ENCODE data around the gene HOXB5.

The HOXB5 gene

DNA sequence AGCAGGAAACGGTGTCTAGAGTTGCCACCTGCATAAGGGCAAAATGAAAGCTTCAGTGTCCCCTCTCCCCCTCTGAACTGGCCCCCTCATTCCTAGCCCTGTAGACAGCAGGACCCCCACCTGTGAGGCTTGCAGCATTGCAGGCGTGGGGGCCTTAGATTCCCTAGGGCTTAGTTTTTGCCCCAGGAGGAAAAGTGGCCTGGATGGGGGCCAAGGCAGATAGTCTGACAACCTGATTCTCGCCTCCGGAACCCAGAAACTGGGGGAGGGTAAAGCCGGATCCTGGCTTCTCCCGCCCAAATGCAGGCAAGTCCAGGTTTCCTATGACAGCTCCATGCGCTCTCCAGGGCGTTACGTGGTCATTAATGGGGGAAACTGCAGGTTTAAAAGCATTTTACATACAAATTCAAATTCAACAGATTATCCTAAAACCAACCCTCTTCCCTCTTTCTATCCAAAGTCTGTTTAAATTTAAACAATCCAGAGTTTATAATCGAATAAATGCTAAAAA is 11.9 kb upstream of the HOXB5 start:
- H3K4me3 ChIP-seq (ENCODE audit: low read depth, low read length): no peak overlapping the region

DNA sequence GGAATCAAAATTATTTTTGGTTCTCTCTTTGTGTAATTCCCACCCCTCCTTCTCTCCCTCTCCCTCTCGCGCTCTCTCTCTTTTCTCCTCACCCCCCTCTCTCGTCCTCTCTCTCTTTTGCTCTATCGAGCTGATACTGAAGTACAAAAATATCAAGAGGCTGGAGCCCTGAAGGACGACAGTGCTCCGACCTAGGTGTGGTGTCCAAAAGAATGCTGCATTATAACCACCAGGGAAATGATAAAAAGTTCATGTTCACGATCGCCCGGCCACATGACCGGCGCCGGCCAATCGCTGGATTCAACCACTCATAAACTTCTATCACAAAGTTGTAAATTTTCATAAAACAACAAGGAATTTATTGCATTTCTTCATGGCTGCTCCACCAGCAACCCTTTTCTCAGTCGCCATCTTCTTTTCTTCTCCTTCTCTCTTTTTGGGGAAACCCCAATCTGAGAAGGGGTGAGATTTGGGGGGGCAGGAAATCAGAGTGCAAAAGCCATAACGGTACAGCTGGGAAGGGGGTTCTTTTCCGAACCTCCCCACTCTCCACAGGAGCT is 11.3 kb upstream of the HOXB5 start, which contains the start of gene HOXB6:
TSS of gene HOXB6 (minus strand) at position 217 of the 560 bp plus-strand sequence. CDS start 6,836 bp downstream, outside the sequence.
- no peak within 1 kb of the TSS for H3K4me3 ChIP-seq (ENCODE audit: low read depth, low read length)

DNA sequence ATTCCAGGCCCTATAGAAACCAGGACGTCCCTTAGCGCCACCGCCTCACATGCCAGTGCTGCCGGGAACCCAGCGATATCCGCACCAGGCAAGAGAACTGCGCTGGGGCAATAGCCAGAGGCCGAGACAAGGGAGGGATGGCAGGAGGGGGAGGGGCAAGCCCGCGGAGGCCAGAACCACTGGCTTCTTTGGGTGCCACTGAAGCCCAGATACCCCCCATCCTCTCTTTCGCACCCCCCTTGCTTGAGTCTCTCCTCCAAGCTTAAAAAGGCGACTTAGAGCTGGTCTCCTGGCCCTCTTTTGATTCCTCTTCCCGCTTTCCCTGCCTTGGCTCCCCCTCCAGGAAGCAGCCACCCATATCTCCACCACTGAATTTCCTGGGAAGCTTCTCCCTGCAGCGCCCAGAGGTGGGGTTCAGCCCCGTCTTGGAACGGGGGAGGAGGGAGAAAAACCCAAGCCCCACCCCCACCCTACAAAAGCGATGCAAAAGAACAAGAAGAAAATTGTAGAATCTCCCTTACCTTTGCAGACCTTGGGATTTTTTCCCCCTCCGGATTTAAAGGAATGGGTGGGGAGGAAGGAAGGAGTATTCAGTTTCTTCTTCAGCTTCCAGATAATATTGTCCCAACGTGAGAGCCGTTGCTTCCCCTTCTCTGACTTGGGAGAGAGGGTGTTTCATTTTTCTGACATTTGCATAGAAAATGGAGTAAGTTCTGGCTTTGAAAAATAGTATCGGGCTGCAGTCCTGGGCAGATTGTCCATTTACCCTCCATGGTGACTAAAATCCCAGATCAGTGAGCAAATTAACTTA is 10.6 kb upstream of the HOXB5 start:
- H3K4me3 ChIP-seq (ENCODE audit: low read depth, low read length): no peak overlapping the region

DNA sequence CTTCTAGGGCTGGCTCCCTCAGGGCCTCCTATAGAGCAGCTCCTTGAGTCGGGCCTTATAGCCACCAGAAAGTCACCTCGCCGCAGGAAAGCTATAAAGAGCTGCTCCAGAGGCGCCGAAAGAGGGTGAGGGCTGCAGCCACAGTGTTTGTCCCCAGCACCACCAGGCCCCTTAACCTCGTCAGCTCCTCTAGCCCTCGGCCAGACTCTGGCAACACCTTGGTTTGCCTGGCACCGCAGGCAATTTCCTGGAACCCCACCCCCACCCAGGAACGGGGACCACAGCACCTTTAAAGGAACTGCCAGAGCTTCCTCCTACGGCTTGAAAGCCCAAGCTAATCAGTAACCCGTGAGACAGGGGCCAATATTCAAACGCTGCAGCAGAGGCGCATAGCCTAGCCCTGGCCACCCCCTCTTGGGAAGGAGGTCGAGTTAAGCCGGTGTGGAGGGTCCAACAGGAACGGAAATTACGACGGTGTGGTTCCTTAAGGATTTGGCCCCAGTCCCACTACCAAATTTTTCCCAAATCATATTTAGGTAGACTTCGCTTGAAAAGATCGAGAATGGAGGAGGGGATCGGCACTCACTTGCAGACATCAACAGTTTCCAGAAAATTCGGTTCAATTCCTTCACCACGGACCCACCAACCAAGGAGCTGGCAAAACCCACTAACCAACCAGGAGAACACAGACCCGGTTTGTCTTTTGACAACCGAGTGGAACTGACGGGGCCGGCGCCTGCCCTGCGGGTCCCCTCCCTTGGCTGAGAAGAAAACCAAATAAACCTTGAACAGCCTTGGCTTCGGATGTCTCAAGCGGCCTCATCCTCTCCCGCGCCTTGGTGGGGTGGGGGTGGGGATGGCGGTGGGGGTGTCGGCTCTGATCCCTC is 8.2 kb upstream of the HOXB5 start:
- H3K4me3 ChIP-seq (ENCODE audit: low read depth, low read length): no peak overlapping the region

DNA sequence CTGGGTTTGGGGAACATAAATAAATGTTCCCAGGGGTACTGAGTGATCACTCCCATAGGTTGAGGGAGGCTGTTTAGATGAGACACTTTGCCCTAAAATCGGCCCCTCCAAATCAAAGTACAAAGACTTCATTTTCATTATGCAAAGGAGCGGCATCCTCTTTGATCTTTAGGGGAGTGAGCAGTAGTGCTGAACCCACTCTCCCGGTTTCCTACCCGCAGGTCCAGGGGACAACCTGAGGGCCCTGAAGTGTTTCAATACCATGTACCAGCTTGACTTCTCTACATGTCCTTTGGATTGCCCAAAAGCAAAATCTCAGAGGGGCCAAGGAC is 7.6 kb upstream of the HOXB5 start:
- H3K4me3 ChIP-seq (ENCODE audit: low read depth, low read length): no peak overlapping the region

DNA sequence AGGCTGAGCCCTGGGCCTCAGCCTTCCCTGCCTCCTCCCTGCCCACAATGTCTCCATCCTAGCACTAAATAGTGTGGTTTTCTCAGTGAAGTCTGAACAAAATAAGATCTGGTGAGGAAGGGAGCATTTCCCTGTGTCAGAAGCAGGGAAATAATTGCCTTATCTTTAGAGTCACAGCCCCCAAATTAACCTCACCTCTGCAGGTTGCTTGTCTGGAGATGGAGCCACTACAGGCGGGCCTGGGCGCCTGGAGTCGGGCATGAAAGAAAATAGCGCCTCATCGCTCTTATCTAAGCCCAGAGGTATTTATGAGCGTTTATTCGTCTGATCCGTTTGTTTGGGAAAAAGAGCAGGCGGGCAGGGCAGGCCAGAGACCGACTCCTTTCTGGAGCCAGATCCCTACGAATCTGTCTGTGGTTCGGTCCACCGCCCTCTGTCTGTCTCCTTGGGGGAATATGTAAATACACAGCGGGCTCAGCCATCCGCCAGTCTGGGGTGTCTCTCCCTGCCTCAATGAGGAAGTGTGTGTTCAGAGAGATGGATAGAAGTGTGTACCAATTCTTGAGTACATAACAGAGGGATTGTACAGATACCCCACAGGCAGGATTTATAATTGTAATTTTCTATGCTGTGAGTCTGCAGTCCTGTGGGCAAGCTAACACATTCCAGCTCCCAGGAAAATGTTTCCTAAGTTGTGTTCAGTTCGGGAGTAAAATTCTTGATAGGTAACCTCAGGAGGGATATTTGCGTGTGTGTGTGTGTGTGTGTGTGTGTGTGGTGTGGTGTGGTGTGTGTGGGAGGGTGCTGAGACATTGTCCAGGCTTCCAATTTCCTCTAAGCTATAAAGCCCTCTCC is 6.9 kb upstream of the HOXB5 start:
- H3K4me3 ChIP-seq (ENCODE audit: low read depth, low read length): no peak overlapping the region

DNA sequence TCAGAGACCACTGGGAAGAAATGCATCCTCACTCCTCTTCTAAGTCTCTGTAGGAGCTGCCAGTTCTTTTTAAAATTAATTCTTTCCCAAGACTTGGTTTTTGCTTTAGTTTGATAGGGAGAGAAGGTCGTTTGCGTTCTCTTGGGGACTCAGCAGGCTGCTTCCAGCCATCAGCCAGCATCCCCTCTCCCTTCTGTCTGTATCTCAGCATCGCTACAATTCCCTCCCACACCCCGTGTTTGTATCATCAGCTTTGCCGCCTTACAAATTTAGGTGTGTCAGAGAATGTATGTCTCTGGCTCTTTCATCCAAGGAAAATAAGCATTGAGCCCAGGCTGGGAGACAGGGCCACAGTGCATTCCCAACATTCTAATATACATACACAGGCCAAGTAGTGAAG is 5.8 kb upstream of the HOXB5 start:
- no peak overlapping the region for H3K4me3 ChIP-seq (ENCODE audit: low read depth, low read length)

DNA sequence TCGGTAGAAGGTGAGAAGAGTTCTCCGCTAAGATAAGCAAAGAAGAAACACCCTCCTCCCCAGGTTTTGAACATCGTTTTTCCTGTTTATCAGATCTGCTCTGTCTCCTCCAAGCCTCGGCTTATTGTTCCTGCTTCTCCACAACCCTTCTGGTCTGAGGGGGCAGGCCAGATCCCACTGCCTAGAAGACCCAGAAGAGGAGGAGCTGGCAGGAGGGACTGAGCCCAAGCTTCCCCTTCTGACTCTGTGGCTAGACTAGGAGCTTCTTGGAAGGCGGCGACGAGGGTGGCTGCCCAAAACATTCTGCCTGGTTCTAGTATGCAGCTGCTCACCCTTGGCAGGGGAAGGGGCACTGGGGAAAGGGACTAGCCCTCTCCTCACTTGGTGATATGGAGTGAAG is 5.2 kb upstream of the HOXB5 start:
- no peak overlapping the region for H3K4me3 ChIP-seq (ENCODE audit: low read depth, low read length)

DNA sequence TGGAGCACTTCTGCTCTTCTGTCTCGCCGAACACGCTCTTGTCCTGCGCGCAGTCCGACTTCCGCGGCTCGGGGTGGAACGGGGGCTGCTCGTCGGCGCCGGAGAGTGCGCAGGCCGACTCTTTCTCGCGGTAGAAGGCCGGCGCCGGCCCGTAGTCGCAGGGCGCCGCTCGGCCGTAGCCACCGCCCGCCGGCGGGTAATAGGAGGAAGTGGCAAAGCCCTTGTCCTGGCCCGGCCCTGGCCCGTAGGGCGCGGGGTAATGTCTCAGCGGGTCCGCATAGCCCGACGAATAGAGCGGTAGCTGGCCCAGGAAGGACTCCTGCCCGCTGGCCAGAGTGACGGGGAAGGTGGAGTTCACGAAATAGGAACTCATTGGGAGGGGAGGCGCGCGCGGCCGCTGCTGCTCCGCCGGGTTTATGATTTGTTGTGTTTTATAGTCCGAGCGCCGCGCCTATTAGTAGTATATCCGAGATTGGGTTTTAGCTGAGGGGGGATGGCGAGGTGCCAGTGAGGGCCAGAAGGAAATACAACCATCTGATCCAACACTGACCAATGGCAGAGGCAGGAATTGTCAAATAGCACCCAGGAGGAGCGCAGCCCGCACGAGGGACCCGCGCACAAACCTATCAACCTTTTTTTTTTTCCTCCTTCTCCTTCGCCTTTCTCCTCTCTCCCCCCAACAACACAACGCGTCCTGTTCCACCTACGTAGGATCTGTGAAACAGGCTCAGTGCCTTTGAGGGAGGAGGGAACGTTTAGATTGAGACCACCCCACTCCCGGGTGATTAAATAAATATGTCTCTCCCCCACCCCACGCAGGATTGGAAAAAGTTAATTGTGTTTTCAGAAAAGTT is 4.4 kb upstream of the HOXB5 start:
- H3K4me3 ChIP-seq (ENCODE audit: low read depth, low read length): no peak overlapping the region

DNA sequence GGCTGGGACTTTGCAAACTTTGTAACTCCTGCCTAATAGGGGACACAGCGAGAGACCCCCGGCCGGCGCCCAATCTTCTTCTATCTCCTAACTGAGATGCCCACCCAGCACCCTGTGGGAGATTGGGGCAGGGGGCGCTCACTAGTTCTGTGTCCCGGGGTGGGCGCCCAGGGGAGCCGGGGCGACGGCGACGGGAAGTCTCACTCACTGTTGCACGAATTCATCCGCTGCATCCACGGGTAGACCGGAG is 3.9 kb upstream of the HOXB5 start:
- H3K4me3 ChIP-seq (ENCODE audit: low read depth, low read length): no peak overlapping the region

DNA sequence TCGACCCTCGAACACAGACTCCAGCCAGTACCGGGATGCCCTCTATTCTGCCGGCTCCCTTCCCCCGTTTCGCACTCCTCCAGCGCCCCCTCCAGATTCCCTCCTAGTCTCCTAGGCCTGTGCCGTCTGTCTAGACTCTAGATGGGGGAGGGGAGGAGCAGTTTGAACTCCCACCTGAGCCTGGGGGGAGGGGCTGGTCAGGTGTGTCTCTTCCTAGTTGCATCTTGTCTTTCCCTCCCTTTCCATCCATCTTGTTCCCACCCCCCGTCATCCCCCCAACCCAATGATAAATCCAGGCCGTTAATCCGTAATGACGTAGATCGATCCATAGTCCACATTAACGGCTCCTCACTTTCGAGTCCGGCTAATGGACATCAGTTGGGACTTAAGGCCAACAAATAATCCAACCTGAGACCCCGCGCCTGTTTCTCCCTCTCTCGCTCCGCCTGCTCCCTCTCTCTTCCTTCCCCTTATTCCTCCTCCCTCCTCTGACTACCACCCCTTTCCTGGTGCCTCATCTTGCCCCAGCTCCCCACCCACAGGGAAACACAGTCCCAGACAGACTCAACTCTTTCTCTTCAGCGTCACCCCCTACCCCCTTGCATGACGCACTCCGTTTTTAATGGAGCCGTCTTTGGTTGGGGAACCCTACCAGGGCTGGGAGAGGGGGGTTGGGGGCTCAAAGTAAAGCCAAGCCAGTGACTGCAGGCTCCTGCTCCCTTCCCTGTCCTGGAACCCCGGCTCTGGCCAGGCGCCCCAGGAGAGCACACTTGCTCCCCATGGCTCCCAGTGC is 3.4 kb upstream of the HOXB5 start:
- no peak overlapping the region for H3K4me3 ChIP-seq (ENCODE audit: low read depth, low read length)

DNA sequence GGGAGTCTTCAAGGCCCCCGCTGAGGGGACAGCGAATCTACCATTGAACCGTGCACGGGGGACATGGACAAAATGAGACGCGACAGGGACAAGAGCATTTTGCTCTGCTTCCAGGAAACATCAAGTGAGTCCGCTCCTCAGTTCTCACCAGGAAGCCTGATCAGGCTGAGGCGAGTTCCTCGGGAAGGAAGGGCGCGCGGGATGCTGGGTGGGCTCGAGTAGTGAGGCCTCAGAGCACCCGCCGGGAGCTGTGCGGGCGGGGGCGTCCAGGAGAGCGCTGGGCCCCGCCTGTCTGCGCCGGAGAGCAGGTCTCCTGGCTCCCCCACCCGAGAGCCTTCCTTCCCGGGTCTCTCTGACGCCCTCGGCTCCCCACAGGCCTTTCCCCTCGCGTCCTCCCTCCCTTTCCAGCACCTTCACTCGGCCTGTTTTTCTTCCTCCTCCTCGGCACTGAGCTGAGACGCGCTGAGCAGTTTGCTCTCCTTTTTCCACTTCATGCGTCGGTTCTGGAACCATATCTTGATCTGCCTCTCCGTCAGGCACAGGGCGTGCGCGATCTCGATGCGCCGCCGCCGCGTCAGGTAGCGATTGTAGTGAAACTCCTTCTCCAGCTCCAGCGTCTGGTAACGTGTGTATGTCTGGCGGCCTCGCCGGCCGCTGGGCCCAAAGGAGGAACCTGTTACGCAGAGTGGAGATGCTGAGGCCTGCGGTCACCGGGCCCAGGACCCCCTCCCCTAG is 2.6 kb upstream of the HOXB5 start:
- no peak overlapping the region for H3K4me3 ChIP-seq (ENCODE audit: low read depth, low read length)

DNA sequence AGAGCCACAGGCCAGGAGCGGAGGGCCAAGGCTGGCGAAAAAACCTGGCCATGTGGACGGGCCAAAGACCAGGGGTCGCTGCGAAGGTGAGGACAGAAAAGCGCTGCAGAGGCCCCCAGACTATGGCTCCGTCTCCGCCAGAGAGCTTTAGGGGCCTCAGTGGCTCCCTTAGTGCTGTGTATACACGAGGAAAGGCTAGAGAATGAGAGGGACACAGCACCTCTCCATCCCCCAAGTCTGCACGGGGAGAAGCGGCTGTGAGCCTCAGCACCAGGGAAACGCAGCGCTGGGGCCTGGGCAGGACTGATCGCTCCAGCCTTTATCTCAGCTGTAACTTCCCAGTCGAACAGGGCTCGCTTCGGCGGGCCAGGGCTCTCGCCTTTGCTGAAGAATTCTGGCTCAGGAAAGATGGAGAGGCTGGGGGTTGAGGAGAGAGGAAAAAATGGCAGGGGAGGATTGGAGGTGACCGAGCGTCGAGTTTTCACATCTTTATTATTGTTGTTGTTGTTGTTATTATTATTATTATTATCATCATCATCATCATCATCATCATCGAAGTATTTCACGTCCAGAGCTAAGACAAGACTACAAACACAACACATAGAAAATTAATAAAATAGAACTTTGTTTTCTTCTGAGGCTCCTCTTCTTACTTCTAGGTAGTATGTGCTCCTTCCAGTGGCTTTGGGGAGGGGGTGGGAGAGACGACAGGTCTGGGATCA is 1.9 kb upstream of the HOXB5 start:
- no peak overlapping the region for H3K4me3 ChIP-seq (ENCODE audit: low read depth, low read length)

DNA sequence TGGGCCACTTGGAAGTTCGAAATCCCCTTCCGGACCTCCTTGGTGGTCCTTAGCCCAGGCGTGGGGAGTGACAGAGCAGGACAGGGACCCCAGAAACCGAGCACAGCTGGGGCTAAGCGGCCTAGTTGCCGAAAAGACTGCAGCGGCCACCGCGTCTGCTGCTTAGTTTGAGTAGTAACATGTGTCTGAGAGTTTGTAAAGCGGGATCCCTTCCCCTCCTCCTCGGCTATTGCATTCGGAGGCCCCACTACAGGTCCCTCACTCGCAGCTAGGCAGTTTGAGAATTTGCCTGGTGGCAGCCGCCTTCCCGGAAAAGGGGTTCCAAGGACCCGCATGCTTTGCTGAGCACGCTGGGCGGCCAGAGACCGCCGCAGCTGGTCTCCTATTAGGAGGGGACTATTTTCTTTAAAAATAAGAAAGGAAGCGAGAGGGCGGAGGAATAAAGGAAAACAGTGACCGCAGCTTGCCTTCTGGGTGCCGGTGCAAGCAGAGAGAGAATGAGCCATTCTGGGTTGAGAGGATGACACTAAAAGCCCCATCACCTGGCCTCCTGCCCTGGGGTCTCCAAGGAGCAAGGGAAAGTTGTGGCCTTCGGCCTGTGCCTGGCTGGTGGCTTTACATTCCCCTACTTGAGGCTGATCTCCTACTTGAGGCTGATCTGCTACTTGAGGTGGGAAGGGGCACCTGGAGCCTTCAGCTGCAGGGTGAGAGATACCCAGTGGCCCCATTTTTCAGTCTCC is 1.1 kb upstream of the HOXB5 start:
- H3K4me3 ChIP-seq (ENCODE audit: low read depth, low read length): no peak overlapping the region

DNA sequence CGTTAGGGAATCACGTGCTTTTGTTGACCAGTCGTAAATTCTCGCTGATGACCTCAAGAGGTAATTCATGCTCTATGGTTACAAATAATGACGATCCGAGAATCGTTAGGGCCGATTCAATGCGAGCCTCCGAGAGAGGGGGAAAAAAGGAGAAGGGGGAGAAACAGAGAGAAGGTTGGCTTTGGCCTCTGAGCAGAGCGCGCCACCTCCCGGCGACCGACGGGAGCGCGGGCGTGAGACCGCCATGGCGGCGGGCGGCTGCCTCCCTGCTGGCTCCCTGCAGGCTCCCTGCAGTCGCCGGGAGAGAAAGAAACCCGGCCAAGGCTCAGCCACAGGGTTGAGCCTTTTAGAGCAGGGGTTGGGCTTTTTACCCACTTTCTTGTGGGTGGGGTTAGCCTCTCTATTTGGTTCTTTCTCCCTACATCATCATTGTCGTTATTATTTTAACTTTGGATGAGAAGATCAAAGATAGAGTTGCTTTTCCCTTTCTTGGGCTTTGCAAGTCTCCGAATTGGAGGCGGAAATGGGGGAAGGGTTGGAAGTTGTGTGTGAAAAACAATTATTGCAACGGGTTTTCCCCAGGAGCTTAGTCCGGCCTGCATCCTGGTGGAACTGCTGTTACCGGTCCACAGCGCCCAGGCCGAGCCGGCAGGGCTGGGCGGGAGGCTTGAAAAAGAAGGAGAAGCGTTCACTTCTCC is 410 bp upstream of the HOXB5 start:
- no peak overlapping the region for H3K4me3 ChIP-seq (ENCODE audit: low read depth, low read length)

DNA sequence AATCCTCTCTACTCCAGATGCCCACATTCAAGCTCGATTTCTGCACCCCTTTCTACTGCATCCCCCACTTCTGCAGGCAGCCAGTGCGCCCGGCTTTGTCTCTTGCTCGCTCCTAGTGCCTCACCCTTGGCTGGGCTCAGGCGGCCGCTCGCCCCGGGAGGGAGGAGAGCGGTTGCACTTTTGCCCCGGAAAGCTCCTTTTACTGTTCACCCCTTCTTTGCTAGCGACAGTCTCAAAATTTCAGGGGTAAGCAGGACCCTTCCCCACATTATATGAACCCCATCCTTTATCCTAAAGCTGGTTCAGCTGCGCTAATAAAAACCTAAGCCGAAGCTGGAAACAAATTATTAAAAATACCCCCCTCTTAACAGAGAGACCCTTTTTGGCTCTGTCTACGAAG is 1.0 kb downstream of the HOXB5 start:
- no peak overlapping the region for H3K4me3 ChIP-seq (ENCODE audit: low read depth, low read length)

DNA sequence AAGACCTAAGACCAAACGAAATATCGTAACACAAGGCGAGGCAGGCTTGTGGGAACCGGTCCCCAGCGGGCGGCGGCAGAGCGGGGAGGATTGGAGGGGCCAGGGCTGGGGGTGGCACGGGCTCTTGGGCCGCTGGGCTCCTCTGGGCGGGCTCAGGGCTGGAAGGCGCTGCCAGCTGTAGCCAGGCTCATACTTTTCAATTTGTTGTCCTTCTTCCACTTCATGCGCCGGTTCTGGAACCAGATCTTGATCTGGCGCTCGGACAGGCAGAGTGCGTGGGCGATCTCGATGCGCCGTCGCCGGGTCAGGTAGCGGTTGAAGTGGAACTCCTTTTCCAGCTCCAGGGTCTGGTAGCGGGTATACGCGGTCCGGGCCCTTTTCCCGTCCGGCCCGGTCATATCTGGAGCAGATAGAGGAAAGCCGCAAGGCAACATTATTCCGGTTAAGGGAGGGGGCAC is 1.5 kb downstream of the HOXB5 start:
- H3K4me3 ChIP-seq (ENCODE audit: low read depth, low read length): no peak overlapping the region
